ENCODE results near the gene PCBP4.
"Not testable (repeated sequence)": the region's sequence is repeated elsewhere in the genome, so short reads cannot be mapped to it uniquely, and the experiment has no call there.

The PCBP4 gene

GRCh38 chr3:51994530-51994929 is 27.3 kb upstream of the PCBP4 start:
- no peak for DNase-seq (ENCODE audit: low read depth in 2 of 2)

- not testable (repeated sequence) for DNase-seq (ENCODE audit: low read depth in 2 of 2)
Observed at GRCh38 chr3:51993657-51994056, 26.4 kb upstream of the PCBP4 start.

GRCh38 chr3:51992017-51992682 is 24.9 kb upstream of the PCBP4 start:
- no peak for DNase-seq (ENCODE audit: low read depth in 2 of 2)

GRCh38 chr3:51990501-51990971 is 23.3 kb upstream of the PCBP4 start:
- DNase-seq (ENCODE audit: low read depth in 2 of 2) = not testable (repeated sequence)

- DNase-seq (ENCODE audit: low read depth in 2 of 2) = no peak
Observed at GRCh38 chr3:51988286-51989146, 21.3 kb upstream of the PCBP4 start.

GRCh38 chr3:51987568-51987967 is 20.3 kb upstream of the PCBP4 start:
- DNase-seq (ENCODE audit: low read depth in 2 of 2) = no peak

- DNase-seq (ENCODE audit: low read depth in 2 of 2) = no peak
Observed at GRCh38 chr3:51986010-51986947, 19.0 kb upstream of the PCBP4 start.

- no peak for DNase-seq (ENCODE audit: low read depth in 2 of 2)
Observed at GRCh38 chr3:51985063-51985462, 17.8 kb upstream of the PCBP4 start.

GRCh38 chr3:51984269-51984647 is 17.0 kb upstream of the PCBP4 start:
- DNase-seq (ENCODE audit: low read depth in 2 of 2) = no peak

- DNase-seq (ENCODE audit: low read depth in 2 of 2) = no peak
Observed at GRCh38 chr3:51983578-51984268, 16.5 kb upstream of the PCBP4 start.

- peak; percentile 54 to 71 for DNase-seq (ENCODE audit: low read depth in 2 of 2)
Observed at GRCh38 chr3:51982838-51983577, 15.8 kb upstream of the PCBP4 start, which contains the start of gene ACY1. ACY1 (plus strand) TSS chr3:51983535; CDS start chr3:51984065, 530 bp downstream.

GRCh38 chr3:51982352-51982837 is 15.1 kb upstream of the PCBP4 start:
- no peak for DNase-seq (ENCODE audit: low read depth in 2 of 2)

GRCh38 chr3:51980253-51980652 is 13.0 kb upstream of the PCBP4 start:
- DNase-seq (ENCODE audit: low read depth in 2 of 2) = no peak

GRCh38 chr3:51978143-51978502 is 10.9 kb upstream of the PCBP4 start:
- DNase-seq (ENCODE audit: low read depth in 2 of 2) = no peak

- DNase-seq (ENCODE audit: low read depth in 2 of 2) = no peak
Observed at GRCh38 chr3:51977446-51978142, 10.3 kb upstream of the PCBP4 start.

- DNase-seq (ENCODE audit: low read depth in 2 of 2) = no peak
Observed at GRCh38 chr3:51975852-51976549, 8.7 kb upstream of the PCBP4 start.

- DNase-seq (ENCODE audit: low read depth in 2 of 2) = peak; percentile 28 to 67
Observed at GRCh38 chr3:51974963-51975851, 8.0 kb upstream of the PCBP4 start, which contains the start of gene ABHD14A. ABHD14A (plus strand) TSS chr3:51975064; CDS start chr3:51975136, 72 bp downstream.
